Measurements from ENCODE around the gene JPH2. TPM values are rescaled to one million over a fixed set of nuclear protein-coding genes. Genes with fewer than 3 reads are reported as not detected.
"Not testable (repeated sequence)": the region's sequence is repeated elsewhere in the genome, so short reads cannot be mapped to it uniquely, and the experiment has no call there.

Gene JPH2
- not detected for total RNA-seq

GRCh38 chr20:44187054-44187771, at the start of gene JPH2:
JPH2 (minus strand) TSS chr20:44187188; CDS start chr20:44186705, 483 bp downstream.
- Histone ChIP-seq H3K4me1 (ENCODE audit: insufficient read depth, low read length) (peaks cover 10% of the 10 kb centered on the region), H3K27me3 (ENCODE audit: insufficient read depth, low read length) (peaks cover 38% of the 10 kb centered on the region), H3K9me3 (ENCODE audit: low read depth, low read length) (no peaks in the 10 kb centered on the region), H3K4me3 (ENCODE audit: low read length) (no peak within 1 kb of the TSS)

GRCh38 chr20:44235702-44236101, 48.7 kb upstream of the JPH2 start:
- no peak overlapping the region for H3K4me3 ChIP-seq (ENCODE audit: low read length)
- H3K27me3 ChIP-seq (ENCODE audit: insufficient read depth, low read length), result no peaks in the 10 kb centered on the region
- no peaks in the 10 kb centered on the region for H3K9me3 ChIP-seq (ENCODE audit: low read depth, low read length)
- H3K4me1 ChIP-seq (ENCODE audit: insufficient read depth, low read length), result no peaks in the 10 kb centered on the region

DNA sequence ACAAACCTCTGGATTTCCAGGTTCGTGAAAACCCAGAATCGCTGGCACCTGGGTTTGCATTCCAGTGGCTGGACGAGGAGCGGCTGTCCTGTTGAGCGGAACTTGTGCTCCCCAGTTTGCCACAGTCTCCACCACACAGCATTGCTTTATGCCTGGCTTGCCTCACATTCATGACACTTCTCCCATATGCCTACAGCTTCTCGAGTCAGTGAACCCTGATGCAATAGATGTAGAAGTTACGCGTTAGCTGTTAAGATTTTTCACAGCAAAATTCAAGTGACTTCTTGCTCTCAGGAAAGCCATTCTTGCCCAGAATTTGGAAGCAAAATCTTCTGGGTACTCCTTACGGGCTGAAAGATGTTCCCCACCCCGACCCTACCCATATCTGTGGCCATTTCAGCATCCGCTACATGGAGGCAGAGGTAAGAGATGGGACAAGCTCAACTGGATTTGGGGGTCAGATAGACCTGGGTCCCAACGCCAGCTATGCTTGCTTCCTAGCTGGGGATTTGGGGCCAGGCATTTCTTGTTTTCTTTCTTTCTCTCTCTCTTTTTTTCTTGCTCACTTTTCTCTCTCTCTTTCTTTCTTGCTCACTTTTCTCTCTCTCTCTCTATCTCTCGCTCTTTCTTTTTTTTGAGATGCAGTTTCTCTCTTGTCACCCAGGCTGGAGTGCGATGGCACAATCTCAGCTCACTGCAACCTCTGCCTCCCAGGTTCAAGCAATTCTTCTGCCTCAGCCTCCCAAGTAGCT, 47.8 kb upstream of the JPH2 start:
- Histone ChIP-seq H3K4me3 (ENCODE audit: low read length) (no peak overlapping the region), H3K9me3 (ENCODE audit: low read depth, low read length) (no peaks in the 10 kb centered on the region), H3K4me1 (ENCODE audit: insufficient read depth, low read length) (no peaks in the 10 kb centered on the region), H3K27me3 (ENCODE audit: insufficient read depth, low read length) (no peaks in the 10 kb centered on the region)

DNA sequence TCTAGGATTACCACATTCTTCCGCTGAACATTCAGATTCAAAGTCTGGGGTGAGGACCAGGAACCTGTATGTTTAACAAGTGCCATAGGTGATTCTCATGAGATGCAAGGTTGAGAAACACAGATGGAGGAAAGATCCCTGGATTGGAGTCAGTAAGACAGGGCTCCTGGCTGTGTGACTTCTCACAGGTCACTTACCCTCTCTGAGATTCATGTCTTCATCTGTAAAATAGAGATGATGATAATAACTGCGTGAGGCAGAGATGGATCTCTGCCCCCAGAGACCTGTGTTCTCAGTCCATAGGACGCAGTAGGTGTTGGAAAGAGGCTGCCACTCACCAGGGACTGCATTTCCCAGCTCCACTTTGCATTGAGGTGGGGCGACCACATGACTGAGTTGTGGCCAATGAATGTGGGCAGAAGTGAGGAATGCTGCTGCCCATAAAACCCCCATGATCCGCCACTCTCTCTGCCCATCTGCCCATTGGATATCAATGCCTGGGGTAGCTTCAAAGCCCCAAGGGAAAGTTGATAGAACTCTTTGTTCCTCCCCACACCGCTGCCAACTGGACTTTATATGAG, 46.5 kb upstream of the JPH2 start:
- H3K9me3 ChIP-seq (ENCODE audit: low read depth, low read length), result no peaks in the 10 kb centered on the region
- no peaks in the 10 kb centered on the region for H3K27me3 ChIP-seq (ENCODE audit: insufficient read depth, low read length)
- H3K4me1 ChIP-seq (ENCODE audit: insufficient read depth, low read length), result no peaks in the 10 kb centered on the region
- H3K4me3 ChIP-seq (ENCODE audit: low read length), result no peak overlapping the region

DNA sequence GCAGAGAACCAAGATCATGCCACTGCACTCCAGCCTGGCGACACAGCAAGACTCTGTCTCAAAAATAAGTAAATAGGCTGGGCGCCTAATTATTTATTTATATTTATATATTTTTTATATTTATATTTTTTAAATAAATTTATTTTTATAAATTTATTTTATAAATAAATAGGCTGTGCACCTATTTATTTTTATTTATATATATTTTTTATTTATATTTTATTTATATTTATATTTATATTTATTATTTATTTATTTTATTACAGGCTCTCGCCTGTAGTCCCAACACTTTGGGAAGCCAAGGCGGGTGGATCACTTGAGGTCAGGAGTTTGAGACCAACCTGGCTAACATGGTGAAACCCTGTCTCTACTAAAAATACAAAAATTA, 45.5 kb upstream of the JPH2 start:
- H3K4me1 ChIP-seq (ENCODE audit: insufficient read depth, low read length); H3K27me3 ChIP-seq (ENCODE audit: insufficient read depth, low read length); H3K4me3 ChIP-seq (ENCODE audit: low read length); H3K9me3 ChIP-seq (ENCODE audit: low read depth, low read length): not testable (repeated sequence)

GRCh38 chr20:44231713-44232468, 44.9 kb upstream of the JPH2 start:
- Histone ChIP-seq H3K4me3 (ENCODE audit: low read length) (no peak overlapping the region), H3K27me3 (ENCODE audit: insufficient read depth, low read length) (no peaks in the 10 kb centered on the region), H3K4me1 (ENCODE audit: insufficient read depth, low read length) (no peaks in the 10 kb centered on the region), H3K9me3 (ENCODE audit: low read depth, low read length) (no peaks in the 10 kb centered on the region)

GRCh38 chr20:44231193-44231592, 44.2 kb upstream of the JPH2 start:
- Histone ChIP-seq H3K4me1 (ENCODE audit: insufficient read depth, low read length) (no peaks in the 10 kb centered on the region), H3K4me3 (ENCODE audit: low read length) (no peak overlapping the region), H3K27me3 (ENCODE audit: insufficient read depth, low read length) (no peaks in the 10 kb centered on the region), H3K9me3 (ENCODE audit: low read depth, low read length) (no peaks in the 10 kb centered on the region)

DNA sequence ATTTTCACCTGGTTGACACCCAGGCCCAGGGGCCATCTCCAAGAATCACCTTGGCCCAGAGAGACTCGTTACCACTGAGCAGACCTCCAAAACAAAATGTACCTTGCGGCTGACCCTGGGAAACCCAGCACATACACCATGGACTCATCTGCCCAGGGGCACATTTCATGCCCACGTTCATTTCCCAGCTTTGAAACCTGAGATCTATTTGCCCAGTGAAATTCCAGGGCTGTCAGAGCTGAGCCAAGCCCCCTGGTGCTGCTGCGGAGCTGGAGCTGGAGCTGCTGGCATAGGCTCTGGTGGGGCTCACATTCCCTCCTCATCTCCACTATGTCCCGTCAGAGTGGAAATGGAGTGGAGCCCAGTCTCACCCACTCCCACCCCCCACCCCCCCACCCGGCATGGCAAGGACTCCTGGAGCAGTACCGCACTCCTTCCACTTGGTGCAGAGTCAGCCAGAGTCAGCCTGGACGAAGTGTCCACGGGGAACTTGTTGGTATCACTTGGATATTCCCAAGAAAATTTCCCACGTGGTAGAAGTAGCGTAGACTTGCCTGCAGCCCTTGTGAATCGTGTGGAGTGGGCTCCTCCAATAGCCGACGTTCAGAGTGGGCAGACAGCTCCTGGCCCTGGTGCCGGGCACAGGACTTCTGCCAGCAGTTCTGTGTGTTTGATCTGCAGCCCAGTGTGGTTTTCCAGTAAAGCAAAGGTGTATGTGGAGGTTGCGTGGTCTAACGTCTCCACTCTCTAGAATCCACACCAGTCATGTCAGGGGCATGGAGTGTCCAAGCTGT, 41.7 kb upstream of the JPH2 start:
- Histone ChIP-seq H3K4me1 (ENCODE audit: insufficient read depth, low read length) (no peaks in the 10 kb centered on the region), H3K27me3 (ENCODE audit: insufficient read depth, low read length) (no peaks in the 10 kb centered on the region), H3K4me3 (ENCODE audit: low read length) (no peak overlapping the region), H3K9me3 (ENCODE audit: low read depth, low read length) (no peaks in the 10 kb centered on the region)

GRCh38 chr20:44224637-44225036, 37.6 kb upstream of the JPH2 start:
- H3K9me3 ChIP-seq (ENCODE audit: low read depth, low read length), result no peaks in the 10 kb centered on the region
- H3K4me1 ChIP-seq (ENCODE audit: insufficient read depth, low read length), result peaks cover 4% of the 10 kb centered on the region
- H3K4me3 ChIP-seq (ENCODE audit: low read length), result no peak overlapping the region
- no peaks in the 10 kb centered on the region for H3K27me3 ChIP-seq (ENCODE audit: insufficient read depth, low read length)

DNA sequence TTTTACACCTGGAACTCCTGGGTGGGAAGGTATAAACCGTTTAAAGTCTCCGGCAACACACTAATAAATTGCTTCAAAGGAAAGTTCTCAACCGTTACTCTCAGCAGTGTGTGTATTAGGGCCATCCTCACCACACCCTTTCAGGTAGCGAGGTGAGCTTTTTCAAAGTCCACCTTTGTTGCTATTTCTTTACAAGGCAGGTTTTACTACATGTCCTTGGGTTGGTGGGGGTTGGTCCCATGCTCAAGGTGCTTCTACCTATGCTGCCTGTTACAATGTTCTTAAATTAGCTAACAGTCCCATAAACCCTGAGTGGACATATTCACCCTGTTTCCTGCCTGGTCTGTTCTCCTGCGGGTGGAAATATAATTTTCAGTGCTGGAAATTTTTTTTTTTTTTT, 36.7 kb upstream of the JPH2 start:
- no peaks in the 10 kb centered on the region for H3K27me3 ChIP-seq (ENCODE audit: insufficient read depth, low read length)
- no peak overlapping the region for H3K4me3 ChIP-seq (ENCODE audit: low read length)
- no peaks in the 10 kb centered on the region for H3K9me3 ChIP-seq (ENCODE audit: low read depth, low read length)
- peaks cover 13% of the 10 kb centered on the region for H3K4me1 ChIP-seq (ENCODE audit: insufficient read depth, low read length)

GRCh38 chr20:44222633-44223368, 35.8 kb upstream of the JPH2 start:
- Histone ChIP-seq H3K4me1 (ENCODE audit: insufficient read depth, low read length) (peaks cover 20% of the 10 kb centered on the region), H3K4me3 (ENCODE audit: low read length) (no peak overlapping the region), H3K27me3 (ENCODE audit: insufficient read depth, low read length) (no peaks in the 10 kb centered on the region), H3K9me3 (ENCODE audit: low read depth, low read length) (no peaks in the 10 kb centered on the region)

- no peak overlapping the region for H3K4me3 ChIP-seq (ENCODE audit: low read length)
- H3K27me3 ChIP-seq (ENCODE audit: insufficient read depth, low read length), result no peaks in the 10 kb centered on the region
- H3K4me1 ChIP-seq (ENCODE audit: insufficient read depth, low read length), result peaks cover 28% of the 10 kb centered on the region
- no peaks in the 10 kb centered on the region for H3K9me3 ChIP-seq (ENCODE audit: low read depth, low read length)
Observed at GRCh38 chr20:44222027-44222426, 35.0 kb upstream of the JPH2 start.

GRCh38 chr20:44221368-44221954, 34.5 kb upstream of the JPH2 start:
- no peak overlapping the region for H3K4me3 ChIP-seq (ENCODE audit: low read length)
- no peaks in the 10 kb centered on the region for H3K27me3 ChIP-seq (ENCODE audit: insufficient read depth, low read length)
- no peaks in the 10 kb centered on the region for H3K9me3 ChIP-seq (ENCODE audit: low read depth, low read length)
- peaks cover 29% of the 10 kb centered on the region for H3K4me1 ChIP-seq (ENCODE audit: insufficient read depth, low read length)

- H3K4me1 ChIP-seq (ENCODE audit: insufficient read depth, low read length), result peaks cover 36% of the 10 kb centered on the region
- H3K27me3 ChIP-seq (ENCODE audit: insufficient read depth, low read length), result no peaks in the 10 kb centered on the region
- H3K4me3 ChIP-seq (ENCODE audit: low read length), result no peak overlapping the region
Observed at GRCh38 chr20:44219791-44220190, 32.8 kb upstream of the JPH2 start.

More at GRCh38 chr20:44219791-44220190, 32.8 kb upstream of the JPH2 start:
- no peaks in the 10 kb centered on the region for H3K9me3 ChIP-seq (ENCODE audit: low read depth, low read length)
